ENCODE data around the gene LDLRAP1.

The LDLRAP1 gene

DNA sequence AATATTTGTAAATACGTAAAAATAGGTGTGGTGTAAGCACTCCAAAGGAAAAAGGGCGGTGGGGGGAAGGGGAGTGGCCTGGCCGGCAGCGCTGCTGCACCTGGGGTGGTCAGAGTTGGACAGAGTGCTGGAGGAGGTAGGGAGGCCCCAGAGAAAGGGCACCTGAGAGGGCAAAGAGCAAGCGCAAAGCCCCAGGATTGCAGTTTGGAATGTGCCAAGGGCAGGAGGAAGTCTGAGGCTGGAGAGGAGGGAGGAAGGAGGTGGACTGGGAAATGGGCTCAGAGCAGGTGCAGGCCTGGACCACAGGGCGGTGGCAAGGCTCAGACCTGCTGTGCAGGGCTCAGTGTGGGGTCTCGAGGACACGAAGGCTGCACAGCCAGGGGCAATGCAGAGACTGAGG lies 30.6 kb downstream of the LDLRAP1 start:
- H3K9me3 ChIP-seq (ENCODE audit: low read length), result no peaks in the 10 kb centered on the region
- no peak overlapping the region for H3K27ac ChIP-seq (ENCODE audit: low read depth, low read length)
- peaks cover 0 to 11% of the 10 kb centered on the region in 2 donors for H3K27me3 ChIP-seq (ENCODE audit: control insufficient read depth in 1 of 2, insufficient read depth in 2 of 2, low read length in 2 of 2)
- no peak overlapping the region for H3K4me3 ChIP-seq (ENCODE audit: low read depth in 1 of 2, low read length in 2 of 2)
- H3K9ac ChIP-seq (ENCODE audit: low read length), result no peak overlapping the region
- peaks cover 5% of the 10 kb centered on the region for H3K4me1 ChIP-seq (ENCODE audit: insufficient read depth, low read length)
- H3K36me3 ChIP-seq (ENCODE audit: insufficient read depth, low read length), result no peaks in the 10 kb centered on the region

DNA sequence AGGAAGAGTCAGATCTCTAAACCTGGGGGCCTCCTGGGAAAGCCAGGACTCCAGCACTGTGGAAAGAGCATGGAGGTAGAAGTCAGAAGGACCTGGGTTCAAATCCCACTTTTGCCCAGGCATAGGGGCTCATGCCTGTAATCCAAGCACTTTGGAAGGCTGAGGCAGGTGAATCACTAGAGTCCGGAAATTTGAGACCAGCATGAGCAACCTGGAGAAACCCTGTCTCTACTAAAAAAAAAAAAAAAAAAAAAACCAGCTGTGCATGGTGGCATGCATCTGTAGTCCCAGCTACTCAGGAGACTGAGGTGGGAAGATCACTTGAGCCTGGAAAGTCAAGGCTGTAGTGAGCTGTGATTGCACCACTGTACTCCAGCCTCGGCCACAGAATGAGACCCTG lies 31.8 kb downstream of the LDLRAP1 start:
- Histone ChIP-seq H3K4me1 (ENCODE audit: insufficient read depth, low read length) (no peaks in the 10 kb centered on the region), H3K36me3 (ENCODE audit: insufficient read depth, low read length) (no peaks in the 10 kb centered on the region), H3K4me3 (ENCODE audit: low read depth in 1 of 2, low read length in 2 of 2) (no peak overlapping the region), H3K27ac (ENCODE audit: low read depth, low read length) (no peak overlapping the region), H3K9ac (ENCODE audit: low read length) (no peak overlapping the region), H3K9me3 (ENCODE audit: low read length) (no peaks in the 10 kb centered on the region), H3K27me3 (ENCODE audit: control insufficient read depth in 1 of 2, insufficient read depth in 2 of 2, low read length in 2 of 2) (peaks cover 0 to 11% of the 10 kb centered on the region in 2 donors)

DNA sequence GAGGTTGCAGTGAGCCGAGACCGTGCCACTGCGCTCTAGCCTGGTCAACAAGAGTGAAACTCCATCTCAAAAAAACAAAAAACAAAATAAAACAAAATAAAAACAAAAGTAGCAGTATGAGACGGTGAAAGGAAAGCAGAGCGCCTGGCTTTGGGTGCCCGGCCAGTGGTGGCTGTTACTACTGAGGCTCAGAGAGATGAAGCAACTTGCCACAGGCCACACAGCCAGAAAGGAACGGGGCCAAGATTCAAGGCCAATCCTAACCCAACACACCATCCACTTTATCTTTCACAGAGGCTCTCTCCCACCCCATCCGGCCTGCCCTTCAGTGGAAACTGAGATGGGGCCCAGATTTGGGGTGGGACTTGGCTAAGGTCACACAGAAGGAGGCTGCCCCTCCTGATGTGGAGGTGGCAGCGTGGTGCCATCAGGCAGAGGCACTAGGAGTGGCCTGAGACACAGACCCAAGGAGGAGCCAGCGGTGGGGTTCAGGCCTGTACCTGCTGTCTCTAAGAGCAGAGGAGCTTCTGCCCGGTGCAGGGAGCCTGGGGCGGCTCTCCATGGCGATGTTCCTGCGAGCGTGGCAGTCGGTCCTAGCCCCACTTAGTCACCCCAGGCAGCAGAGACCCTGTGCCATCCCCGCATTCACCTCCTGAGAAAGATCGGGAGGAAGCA lies 33.2 kb downstream of the LDLRAP1 start:
- no peak overlapping the region for H3K9ac ChIP-seq (ENCODE audit: low read length)
- no peaks in the 10 kb centered on the region for H3K4me1 ChIP-seq (ENCODE audit: insufficient read depth, low read length)
- H3K9me3 ChIP-seq (ENCODE audit: low read length), result no peaks in the 10 kb centered on the region
- no peaks in the 10 kb centered on the region for H3K36me3 ChIP-seq (ENCODE audit: insufficient read depth, low read length)
- peaks cover 0 to 11% of the 10 kb centered on the region in 2 donors for H3K27me3 ChIP-seq (ENCODE audit: control insufficient read depth in 1 of 2, insufficient read depth in 2 of 2, low read length in 2 of 2)
- H3K4me3 ChIP-seq (ENCODE audit: low read depth in 1 of 2, low read length in 2 of 2), result no peak overlapping the region
- H3K27ac ChIP-seq (ENCODE audit: low read depth, low read length), result no peak overlapping the region

DNA sequence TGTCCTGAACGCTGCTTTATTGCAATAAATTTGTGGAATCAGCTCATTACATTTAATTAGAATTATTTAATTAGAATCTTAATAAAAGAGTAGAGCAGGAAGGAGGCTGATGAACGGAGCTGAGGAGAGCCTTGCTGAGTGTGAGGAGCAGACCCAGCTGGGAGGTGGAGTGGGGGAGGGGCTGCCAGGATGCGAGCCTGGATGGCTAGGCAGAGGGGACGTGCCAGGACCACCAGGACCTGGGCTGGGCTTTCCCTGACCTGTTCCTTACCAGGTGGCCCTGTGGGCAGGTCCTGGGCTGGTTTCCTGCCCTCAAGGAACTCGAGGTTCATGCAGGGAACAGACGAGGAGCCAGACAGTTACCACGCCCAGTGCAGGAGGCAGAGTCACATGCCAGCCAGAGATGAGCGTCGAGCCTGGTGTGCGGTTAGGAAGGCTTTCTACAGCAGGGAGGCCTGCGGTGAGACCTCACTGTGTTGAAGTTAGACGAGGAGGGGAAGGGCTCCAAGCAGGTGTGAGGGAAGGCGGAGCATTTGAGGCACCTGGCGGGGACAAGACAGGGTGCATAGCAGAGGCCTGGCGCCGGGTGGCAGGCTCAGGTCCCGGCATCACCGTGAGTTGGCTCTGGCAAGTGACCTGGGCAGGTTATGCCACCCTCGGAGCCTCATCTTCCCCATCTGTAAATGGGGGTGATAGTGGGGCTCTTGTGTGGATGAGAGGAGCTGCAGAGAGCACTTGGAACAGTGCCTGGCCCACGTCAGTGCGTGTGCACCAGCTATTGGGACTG lies 33.9 kb downstream of the LDLRAP1 start:
- H3K4me3 ChIP-seq (ENCODE audit: low read depth in 1 of 2, low read length in 2 of 2), result no peak overlapping the region
- H3K27me3 ChIP-seq (ENCODE audit: control insufficient read depth in 1 of 2, insufficient read depth in 2 of 2, low read length in 2 of 2), result peaks cover 0 to 8% of the 10 kb centered on the region in 2 donors
- no peaks in the 10 kb centered on the region for H3K36me3 ChIP-seq (ENCODE audit: insufficient read depth, low read length)
- H3K27ac ChIP-seq (ENCODE audit: low read depth, low read length), result no peak overlapping the region
- no peaks in the 10 kb centered on the region for H3K4me1 ChIP-seq (ENCODE audit: insufficient read depth, low read length)
- H3K9me3 ChIP-seq (ENCODE audit: low read length), result no peaks in the 10 kb centered on the region
- no peak overlapping the region for H3K9ac ChIP-seq (ENCODE audit: low read length)

DNA sequence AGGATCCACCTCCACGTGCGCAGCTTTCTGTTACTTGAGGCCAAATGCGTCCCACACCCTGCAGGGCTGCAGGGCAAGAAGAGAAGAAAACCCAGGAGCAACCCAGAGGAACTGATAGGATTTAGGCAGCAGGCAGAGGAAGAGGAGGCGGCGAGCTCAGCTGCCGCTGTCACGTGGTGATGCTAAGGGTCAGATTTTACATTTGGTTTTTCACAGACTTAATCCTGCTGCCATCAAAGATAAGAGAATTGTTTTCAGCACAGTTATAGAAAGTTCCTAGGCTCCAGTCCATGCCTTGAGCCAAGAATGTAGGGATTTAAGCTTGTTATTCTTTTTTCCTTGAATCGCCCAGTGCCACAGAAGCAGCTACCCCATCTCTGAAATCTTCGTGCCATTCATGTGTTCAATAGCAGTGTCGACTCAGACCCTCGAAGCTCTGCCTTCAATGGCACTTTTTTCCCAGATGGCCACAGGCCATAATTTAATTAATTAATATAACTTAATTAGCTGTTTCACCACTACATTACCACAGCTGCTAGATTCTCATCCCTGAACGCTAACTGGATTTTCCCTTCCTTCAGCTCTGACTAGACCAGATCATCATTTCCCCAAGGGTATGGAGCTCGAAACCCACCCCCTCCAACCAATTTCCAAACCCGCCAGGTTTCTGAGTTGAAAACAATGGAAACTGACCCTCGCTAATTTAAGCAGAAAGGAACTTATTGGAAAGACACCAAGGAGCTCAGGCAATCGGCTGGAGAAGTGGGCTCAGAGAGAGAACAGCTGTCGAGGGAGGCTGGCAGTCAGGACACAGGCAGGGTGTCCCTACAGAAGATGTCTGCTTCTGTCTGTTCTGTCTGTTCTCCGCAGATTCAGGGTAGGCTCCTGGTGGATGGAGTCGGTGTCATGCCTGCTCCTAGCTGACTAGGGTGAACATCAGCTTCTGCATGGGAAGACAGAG lies 36.2 kb downstream of the LDLRAP1 start:
- Histone ChIP-seq H3K4me1 (ENCODE audit: insufficient read depth, low read length) (no peaks in the 10 kb centered on the region), H3K9ac (ENCODE audit: low read length) (no peak overlapping the region), H3K36me3 (ENCODE audit: insufficient read depth, low read length) (no peaks in the 10 kb centered on the region), H3K27ac (ENCODE audit: low read depth, low read length) (no peak overlapping the region), H3K9me3 (ENCODE audit: low read length) (no peaks in the 10 kb centered on the region), H3K4me3 (ENCODE audit: low read depth in 1 of 2, low read length in 2 of 2) (no peak overlapping the region), H3K27me3 (ENCODE audit: control insufficient read depth in 1 of 2, insufficient read depth in 2 of 2, low read length in 2 of 2) (no peaks in the 10 kb centered on the region)

DNA sequence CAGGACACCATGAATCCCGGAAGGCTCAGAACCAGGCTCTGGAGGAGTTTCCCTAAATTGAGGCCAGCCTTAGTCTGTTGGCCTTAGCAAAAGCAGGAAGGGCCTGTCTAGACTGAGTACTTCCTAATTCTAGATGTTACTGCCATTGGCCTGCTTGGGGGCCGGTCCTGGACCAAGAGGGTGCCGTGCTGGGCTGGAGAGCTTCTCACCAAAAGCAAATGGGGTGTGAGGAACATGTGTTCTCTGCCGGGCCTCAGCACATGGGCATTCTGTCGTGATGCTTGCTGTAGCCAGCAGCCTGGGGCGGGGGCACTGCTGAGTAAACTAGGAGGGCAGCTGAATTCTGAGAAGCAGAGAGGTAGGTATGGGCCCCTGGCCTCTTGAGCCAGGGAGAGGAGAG lies 37.5 kb downstream of the LDLRAP1 start:
- H3K36me3 ChIP-seq (ENCODE audit: insufficient read depth, low read length), result no peaks in the 10 kb centered on the region
- H3K9ac ChIP-seq (ENCODE audit: low read length), result no peak overlapping the region
- no peak overlapping the region for H3K4me3 ChIP-seq (ENCODE audit: low read depth in 1 of 2, low read length in 2 of 2)
- H3K27me3 ChIP-seq (ENCODE audit: control insufficient read depth in 1 of 2, insufficient read depth in 2 of 2, low read length in 2 of 2), result no peaks in the 10 kb centered on the region
- no peaks in the 10 kb centered on the region for H3K9me3 ChIP-seq (ENCODE audit: low read length)
- H3K27ac ChIP-seq (ENCODE audit: low read depth, low read length), result no peak overlapping the region
- H3K4me1 ChIP-seq (ENCODE audit: insufficient read depth, low read length), result no peaks in the 10 kb centered on the region

DNA sequence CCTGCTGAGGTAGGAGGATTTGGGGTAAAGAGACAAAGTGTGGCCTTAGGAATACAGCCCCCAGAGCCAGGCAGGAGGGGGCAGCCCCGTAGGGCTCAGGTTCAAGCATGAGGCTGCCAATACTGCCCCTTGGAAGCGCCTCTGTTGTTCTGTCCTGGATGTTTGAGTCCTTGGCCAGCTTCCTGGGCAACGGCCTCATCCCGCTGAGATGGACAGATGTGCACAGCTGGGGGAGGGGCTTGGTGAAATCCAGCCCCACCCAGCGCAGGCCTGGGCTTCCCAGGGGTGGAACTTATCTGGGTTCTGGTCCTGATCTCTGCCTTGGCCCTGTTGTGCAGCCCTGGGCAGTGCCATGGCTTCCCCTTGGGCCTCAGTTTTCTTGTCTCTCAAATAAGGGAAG lies 38.4 kb downstream of the LDLRAP1 start:
- no peak overlapping the region for H3K9ac ChIP-seq (ENCODE audit: low read length)
- H3K27ac ChIP-seq (ENCODE audit: low read depth, low read length), result no peak overlapping the region
- H3K4me1 ChIP-seq (ENCODE audit: insufficient read depth, low read length), result no peaks in the 10 kb centered on the region
- no peaks in the 10 kb centered on the region for H3K36me3 ChIP-seq (ENCODE audit: insufficient read depth, low read length)
- H3K9me3 ChIP-seq (ENCODE audit: low read length), result no peaks in the 10 kb centered on the region
- H3K27me3 ChIP-seq (ENCODE audit: control insufficient read depth in 1 of 2, insufficient read depth in 2 of 2, low read length in 2 of 2), result no peaks in the 10 kb centered on the region
- no peak overlapping the region for H3K4me3 ChIP-seq (ENCODE audit: low read depth in 1 of 2, low read length in 2 of 2)

DNA sequence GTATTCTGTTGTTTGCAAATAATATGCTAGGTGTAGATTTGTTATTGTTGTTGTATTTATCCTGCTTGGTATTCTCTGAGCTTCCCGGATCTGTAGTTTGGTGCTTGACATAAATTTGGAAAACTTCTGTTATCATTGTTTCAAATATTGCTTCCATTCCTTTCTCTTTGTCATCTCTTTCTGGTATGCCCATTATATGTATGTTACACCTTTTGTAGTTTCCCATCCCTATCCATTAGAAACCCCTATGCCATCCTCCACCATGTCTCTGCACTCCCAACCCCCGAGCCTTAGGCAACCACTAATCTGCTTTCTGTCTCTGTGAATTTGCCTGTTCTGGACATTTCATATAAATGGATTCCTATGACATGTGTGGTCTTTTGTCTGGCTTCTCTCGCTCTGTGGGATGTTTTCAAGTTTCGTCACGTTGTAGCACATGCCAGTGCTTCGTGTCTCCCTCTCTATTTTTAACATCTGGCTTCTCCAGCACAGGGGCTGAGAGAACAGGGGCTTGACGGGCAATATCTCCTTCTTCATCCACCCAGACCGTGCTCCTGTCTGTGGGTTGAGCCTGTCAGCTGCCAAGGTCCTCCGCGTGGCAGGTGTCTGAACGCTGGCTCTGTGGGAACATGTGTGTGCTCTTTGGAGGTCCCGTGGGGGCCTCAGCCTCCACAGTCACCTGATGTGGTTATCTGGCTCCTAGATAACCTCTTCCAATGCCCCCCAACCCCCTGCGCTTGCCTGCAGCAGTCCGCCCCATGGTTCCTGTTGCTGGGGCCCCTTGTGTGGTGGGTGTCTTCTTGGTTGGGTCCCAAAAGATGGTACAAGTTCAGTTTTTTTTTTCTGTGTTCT lies 40.3 kb downstream of the LDLRAP1 start:
- H3K9ac ChIP-seq (ENCODE audit: low read length), result no peak overlapping the region
- no peaks in the 10 kb centered on the region for H3K36me3 ChIP-seq (ENCODE audit: insufficient read depth, low read length)
- no peaks in the 10 kb centered on the region for H3K27me3 ChIP-seq (ENCODE audit: control insufficient read depth in 1 of 2, insufficient read depth in 2 of 2, low read length in 2 of 2)
- no peaks in the 10 kb centered on the region for H3K4me1 ChIP-seq (ENCODE audit: insufficient read depth, low read length)
- no peak overlapping the region for H3K27ac ChIP-seq (ENCODE audit: low read depth, low read length)
- H3K4me3 ChIP-seq (ENCODE audit: low read depth in 1 of 2, low read length in 2 of 2), result no peak overlapping the region
- H3K9me3 ChIP-seq (ENCODE audit: low read length), result no peaks in the 10 kb centered on the region

DNA sequence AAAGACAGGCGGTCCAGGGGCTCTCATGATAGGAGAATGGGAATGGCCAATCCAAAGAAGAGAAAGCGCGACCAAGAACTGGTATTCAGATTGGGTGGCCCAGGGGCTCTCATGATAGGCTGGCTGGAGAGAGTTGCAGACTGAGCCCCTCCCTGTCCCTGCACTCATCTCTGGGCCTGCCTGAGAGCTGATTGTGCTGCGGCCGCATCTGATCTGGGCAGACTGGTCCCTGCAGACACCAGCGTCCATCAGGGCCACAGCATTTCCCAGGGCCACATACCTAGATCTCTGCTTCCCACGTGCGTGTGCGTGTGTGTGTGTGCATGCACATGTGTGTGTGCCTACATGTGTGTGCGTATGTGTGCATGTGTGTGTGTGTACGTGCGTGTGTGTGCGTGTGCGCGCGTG lies 42.8 kb downstream of the LDLRAP1 start:
- Histone ChIP-seq H3K4me1 (ENCODE audit: insufficient read depth, low read length) (peaks cover 6% of the 10 kb centered on the region), H3K27ac (ENCODE audit: low read depth, low read length) (no peak overlapping the region), H3K4me3 (ENCODE audit: low read depth in 1 of 2, low read length in 2 of 2) (no peak overlapping the region), H3K27me3 (ENCODE audit: control insufficient read depth in 1 of 2, insufficient read depth in 2 of 2, low read length in 2 of 2) (no peaks in the 10 kb centered on the region), H3K36me3 (ENCODE audit: insufficient read depth, low read length) (no peaks in the 10 kb centered on the region), H3K9ac (ENCODE audit: low read length) (no peak overlapping the region), H3K9me3 (ENCODE audit: low read length) (no peaks in the 10 kb centered on the region)

DNA sequence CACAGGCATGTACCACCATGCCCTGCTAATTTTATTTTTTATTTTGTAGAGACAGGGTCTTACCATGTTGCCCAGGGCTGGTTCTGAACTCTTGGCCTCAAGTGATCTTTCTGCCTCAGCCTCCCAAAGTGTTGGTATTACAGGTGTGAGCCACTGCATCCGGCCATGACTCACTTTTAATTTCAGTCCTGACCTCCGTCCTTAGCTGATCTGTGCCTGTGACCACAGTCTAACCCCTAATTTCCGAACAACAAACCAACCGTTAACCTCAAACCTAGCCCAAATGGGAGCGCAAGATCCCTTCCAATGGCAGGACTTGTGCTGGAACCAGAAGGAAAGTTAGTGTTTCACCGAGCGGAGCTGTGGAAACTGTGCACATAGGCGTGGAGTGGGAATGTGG lies 43.9 kb downstream of the LDLRAP1 start:
- H3K9ac ChIP-seq (ENCODE audit: low read length), result no peak overlapping the region
- no peaks in the 10 kb centered on the region for H3K27me3 ChIP-seq (ENCODE audit: control insufficient read depth in 1 of 2, insufficient read depth in 2 of 2, low read length in 2 of 2)
- H3K27ac ChIP-seq (ENCODE audit: low read depth, low read length), result no peak overlapping the region
- no peaks in the 10 kb centered on the region for H3K9me3 ChIP-seq (ENCODE audit: low read length)
- H3K4me1 ChIP-seq (ENCODE audit: insufficient read depth, low read length), result peaks cover 6% of the 10 kb centered on the region
- H3K4me3 ChIP-seq (ENCODE audit: low read depth in 1 of 2, low read length in 2 of 2), result no peak overlapping the region
- H3K36me3 ChIP-seq (ENCODE audit: insufficient read depth, low read length), result no peaks in the 10 kb centered on the region
